Activated T-cell treated with anti-CD3 and anti-CD28 coated beads, Interleukin-2, amount 50 U/mL, for 72 hours (primary cell): ENCODE data around the gene ELAC2. TPM values are rescaled to one million over a fixed set of nuclear protein-coding genes. Genes with fewer than 3 reads are reported as not detected.
A peak's percentile ranks its signal among the peaks of the same experiment; 100 is the strongest.

Experiments used
- ATAC-seq, 2 donors: fragments of 150-1000 bp; cut with Tn5 transposase; replicated peaks in 1 of 2; 2 replicates each; pipeline ENCODE4 v1.10.0; 2021; ENCODE audit warnings: moderate library complexity in 2 of 2, mild to moderate bottlenecking in 1 of 2
- DNase-seq, 2 donors: peaks; one replicate each; pipeline ENCODE4 v3.0.0; 2021 to 2022; ENCODE audit warnings: mixed read lengths in 1 of 2
- H3K27ac Mint-ChIP-seq: one replicate; pipeline ENCODE4 v1.8.0; 2022; ENCODE audit warnings: mild to moderate bottlenecking, moderate library complexity, mixed read lengths
- H3K27me3 Mint-ChIP-seq: one replicate; pipeline ENCODE4 v1.8.0; 2022; ENCODE audit warnings: low read depth, mixed read lengths
- H3K36me3 Mint-ChIP-seq, 2 donors: one replicate each; pipeline ENCODE4 v1.8.0; 2022; ENCODE audit warnings: mixed read lengths in 2 of 2, mild to moderate bottlenecking in 1 of 2; ENCODE audit not compliant: insufficient read depth in 2 of 2
- H3K4me1 Mint-ChIP-seq: one replicate; pipeline ENCODE4 v1.8.0; 2022; ENCODE audit warnings: low read depth, mixed read lengths
- H3K4me3 Mint-ChIP-seq, 2 donors: one replicate each; pipeline ENCODE4 v1.8.0; 2022; ENCODE audit warnings: mild to moderate bottlenecking in 2 of 2, mixed read lengths in 2 of 2, moderate library complexity in 2 of 2
- H3K9me3 Mint-ChIP-seq, 2 donors: one replicate each; pipeline ENCODE4 v1.8.0; 2022; ENCODE audit warnings: mixed read lengths in 2 of 2
- total RNA-seq, 2 donors: library from RNA; stranded (reverse); gene quantifications; one replicate each; pipeline ENCODE4 v1.2.3, GENCODE V29; 2022

Gene ELAC2
- 10 to 100 TPM; 60.7 to 67.7 TPM for total RNA-seq

GRCh38 chr17:13017655-13018459 is at the start of gene ELAC2:
Gene ELAC2, minus strand, starts transcription at chr17:13018027. Its CDS starts 80 bp downstream, at chr17:13017947.
- no peaks in the 10 kb centered on the region for H3K27me3 Mint-ChIP-seq
- peak; percentile 95 to 98 for DNase-seq
- peak within 1 kb of the TSS; percentile 98 to 99 for H3K4me3 Mint-ChIP-seq
- H3K4me1 Mint-ChIP-seq, result peaks cover 39% of the 10 kb centered on the region
- peaks cover 11 to 19% of the 10 kb centered on the region in 2 donors for H3K36me3 Mint-ChIP-seq
- peak; percentile 96 to 97 for ATAC-seq
- peak within 1 kb of the TSS; percentile 99 for H3K27ac Mint-ChIP-seq
- no peaks in the 10 kb centered on the region for H3K9me3 Mint-ChIP-seq

DNA sequence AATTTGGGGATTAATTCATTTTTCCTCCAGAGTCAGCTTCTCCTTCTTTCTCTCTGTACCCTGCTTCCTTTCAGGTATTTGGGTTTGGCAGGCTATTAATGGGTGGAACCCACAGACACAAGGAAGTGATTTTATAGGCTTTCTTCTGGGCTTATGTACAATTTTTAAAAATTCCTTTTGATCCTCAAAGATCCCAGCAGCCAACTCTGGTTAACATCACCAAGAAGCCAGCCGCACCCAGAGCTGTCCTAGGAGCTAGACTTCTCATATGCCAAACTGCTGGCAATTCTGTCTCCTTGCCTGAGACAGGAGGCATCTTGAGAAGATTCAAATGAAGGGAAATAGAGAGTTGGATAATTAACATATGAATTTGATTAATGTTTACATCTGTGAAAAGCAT is 47.2 kb upstream of the ELAC2 start:
- no peaks in the 10 kb centered on the region for H3K4me1 Mint-ChIP-seq
- H3K36me3 Mint-ChIP-seq, result no peaks in the 10 kb centered on the region
- no peak for DNase-seq
- H3K9me3 Mint-ChIP-seq, result no peaks in the 10 kb centered on the region
- no peak for ATAC-seq
- H3K4me3 Mint-ChIP-seq, result no peak overlapping the region
- no peaks in the 10 kb centered on the region for H3K27me3 Mint-ChIP-seq
- no peak overlapping the region for H3K27ac Mint-ChIP-seq

- no peak for ATAC-seq
- no peak overlapping the region for H3K27ac Mint-ChIP-seq
- H3K36me3 Mint-ChIP-seq, result no peaks in the 10 kb centered on the region
- no peaks in the 10 kb centered on the region for H3K27me3 Mint-ChIP-seq
- no peaks in the 10 kb centered on the region for H3K4me1 Mint-ChIP-seq
- DNase-seq, result no peak
- H3K9me3 Mint-ChIP-seq, result peaks cover 0 to 3% of the 10 kb centered on the region in 2 donors
- no peak overlapping the region for H3K4me3 Mint-ChIP-seq
Observed at GRCh38 chr17:13055131-13055530, 37.3 kb upstream of the ELAC2 start.

DNA sequence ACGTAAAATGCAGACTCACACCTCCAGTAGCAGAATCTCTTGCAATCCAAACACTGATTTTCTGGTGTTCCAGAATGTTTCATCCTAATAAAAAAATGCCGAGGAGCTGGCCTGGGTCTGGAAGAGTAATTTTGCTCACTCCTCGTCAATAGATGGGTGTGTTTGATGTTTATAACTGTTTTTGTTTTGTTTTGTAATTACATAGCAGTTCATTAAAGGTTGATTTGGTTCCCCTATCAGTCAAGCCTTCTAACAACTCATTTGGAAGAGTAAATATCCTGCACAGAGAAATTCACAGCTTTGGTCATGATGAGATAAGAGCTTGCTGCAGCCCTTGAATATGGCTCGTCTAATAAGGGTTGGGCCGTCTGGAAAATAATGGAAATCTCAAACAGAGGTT is 36.8 kb upstream of the ELAC2 start:
- ATAC-seq, result no peak
- no peak overlapping the region for H3K27ac Mint-ChIP-seq
- no peaks in the 10 kb centered on the region for H3K4me1 Mint-ChIP-seq
- no peak overlapping the region for H3K4me3 Mint-ChIP-seq
- H3K9me3 Mint-ChIP-seq, result peaks cover 0 to 3% of the 10 kb centered on the region in 2 donors
- H3K27me3 Mint-ChIP-seq, result no peaks in the 10 kb centered on the region
- DNase-seq, result no peak
- H3K36me3 Mint-ChIP-seq, result no peaks in the 10 kb centered on the region

- no peak for ATAC-seq
Observed at GRCh38 chr17:13051915-13052314, 34.1 kb upstream of the ELAC2 start.

GRCh38 chr17:13047011-13047606 is 29.3 kb upstream of the ELAC2 start:
- Mint-ChIP-seq H3K36me3 (no peaks in the 10 kb centered on the region), H3K4me1 (no peaks in the 10 kb centered on the region), H3K27me3 (peaks cover 12% of the 10 kb centered on the region), H3K4me3 (no peak overlapping the region), H3K9me3 (peaks cover 0 to 1% of the 10 kb centered on the region in 2 donors), H3K27ac (no peak overlapping the region)
- no peak for DNase-seq
- ATAC-seq, result no peak

More at GRCh38 chr17:13051915-13052314, 34.1 kb upstream of the ELAC2 start:
- H3K4me1 Mint-ChIP-seq, result no peaks in the 10 kb centered on the region
- no peaks in the 10 kb centered on the region for H3K9me3 Mint-ChIP-seq
- no peak for DNase-seq
- H3K27ac Mint-ChIP-seq, result no peak overlapping the region
- H3K4me3 Mint-ChIP-seq, result no peak overlapping the region
- no peaks in the 10 kb centered on the region for H3K36me3 Mint-ChIP-seq
- peaks cover 11% of the 10 kb centered on the region for H3K27me3 Mint-ChIP-seq

GRCh38 chr17:13046361-13046760 is 28.5 kb upstream of the ELAC2 start:
- no peaks in the 10 kb centered on the region for H3K4me1 Mint-ChIP-seq
- ATAC-seq, result no peak

GRCh38 chr17:13044572-13045065 is 26.8 kb upstream of the ELAC2 start:
- peaks cover 0 to 1% of the 10 kb centered on the region in 2 donors for H3K9me3 Mint-ChIP-seq
- DNase-seq, result no peak
- H3K4me3 Mint-ChIP-seq, result no peak overlapping the region
- no peaks in the 10 kb centered on the region for H3K36me3 Mint-ChIP-seq
- no peak overlapping the region for H3K27ac Mint-ChIP-seq
- ATAC-seq, result no peak
- no peaks in the 10 kb centered on the region for H3K4me1 Mint-ChIP-seq
- peaks cover 19% of the 10 kb centered on the region for H3K27me3 Mint-ChIP-seq

More at GRCh38 chr17:13046361-13046760, 28.5 kb upstream of the ELAC2 start:
- Mint-ChIP-seq H3K27ac (no peak overlapping the region), H3K4me3 (no peak overlapping the region), H3K36me3 (no peaks in the 10 kb centered on the region), H3K27me3 (peaks cover 19% of the 10 kb centered on the region), H3K9me3 (peaks cover 0 to 1% of the 10 kb centered on the region in 2 donors)
- DNase-seq, result no peak

- H3K9me3 Mint-ChIP-seq, result peaks cover 4 to 6% of the 10 kb centered on the region in 2 donors
- DNase-seq, result no peak
- H3K27me3 Mint-ChIP-seq, result peaks cover 7% of the 10 kb centered on the region
- H3K4me1 Mint-ChIP-seq, result no peaks in the 10 kb centered on the region
- no peak overlapping the region for H3K27ac Mint-ChIP-seq
- H3K4me3 Mint-ChIP-seq, result no peak overlapping the region
- ATAC-seq, result no peak
- peaks cover 0 to 8% of the 10 kb centered on the region in 2 donors for H3K36me3 Mint-ChIP-seq
Observed at GRCh38 chr17:13038931-13039665, 21.3 kb upstream of the ELAC2 start.

- Mint-ChIP-seq H3K36me3 (peaks cover 0 to 8% of the 10 kb centered on the region in 2 donors), H3K4me3 (no peak overlapping the region), H3K9me3 (peaks cover 4 to 6% of the 10 kb centered on the region in 2 donors), H3K4me1 (peaks cover 6% of the 10 kb centered on the region), H3K27ac (no peak overlapping the region), H3K27me3 (peaks cover 4% of the 10 kb centered on the region)
- no peak for DNase-seq
- no peak for ATAC-seq
Observed at GRCh38 chr17:13036751-13037150, 18.9 kb upstream of the ELAC2 start.

DNA sequence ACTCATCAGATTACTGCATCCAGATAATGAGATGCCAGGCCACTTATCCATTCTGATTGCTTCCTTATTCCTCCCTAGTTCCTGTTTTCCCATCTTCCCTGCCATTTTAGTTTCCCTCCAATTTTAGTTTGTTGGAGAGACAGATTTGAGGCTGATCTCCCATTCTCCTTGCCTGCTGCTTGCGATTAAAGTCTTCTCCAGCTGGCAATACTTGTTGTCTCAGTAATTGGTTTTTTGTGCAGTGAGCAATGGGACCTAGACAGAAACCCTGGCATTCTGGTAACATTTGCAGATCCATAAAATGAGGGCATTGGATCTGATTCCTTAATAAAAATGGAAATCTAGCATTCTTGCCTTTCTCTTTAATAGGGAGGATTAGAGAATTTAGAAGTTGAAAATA is 17.6 kb upstream of the ELAC2 start:
- H3K27ac Mint-ChIP-seq, result no peak overlapping the region
- ATAC-seq (no peak), DNase-seq (no peak)
- H3K27me3 Mint-ChIP-seq, result no peaks in the 10 kb centered on the region
- H3K36me3 Mint-ChIP-seq, result peaks cover 0 to 8% of the 10 kb centered on the region in 2 donors
- no peak overlapping the region for H3K4me3 Mint-ChIP-seq
- peaks cover 11% of the 10 kb centered on the region for H3K4me1 Mint-ChIP-seq
- H3K9me3 Mint-ChIP-seq, result peaks cover 4 to 6% of the 10 kb centered on the region in 2 donors

- Mint-ChIP-seq H3K36me3 (peaks cover 0 to 8% of the 10 kb centered on the region in 2 donors), H3K4me1 (peaks cover 13% of the 10 kb centered on the region), H3K4me3 (no peak overlapping the region), H3K9me3 (peaks cover 4 to 6% of the 10 kb centered on the region in 2 donors), H3K27ac (no peak overlapping the region), H3K27me3 (no peaks in the 10 kb centered on the region)
- ATAC-seq (peak; percentile 51 to 57), DNase-seq (peak; percentile 44 to 53)
Observed at GRCh38 chr17:13031718-13032350, 14.0 kb upstream of the ELAC2 start.
